ENCODE measurements around the gene TMCC1. TPM values are rescaled to one million over a fixed set of nuclear protein-coding genes. Genes with fewer than 3 reads are reported as not detected.
A peak's percentile ranks its signal among the peaks of the same experiment; 100 is the strongest.

TMCC1 gene
- total RNA-seq, 1 donor from 2014 or later = 36.9 TPM

DNA sequence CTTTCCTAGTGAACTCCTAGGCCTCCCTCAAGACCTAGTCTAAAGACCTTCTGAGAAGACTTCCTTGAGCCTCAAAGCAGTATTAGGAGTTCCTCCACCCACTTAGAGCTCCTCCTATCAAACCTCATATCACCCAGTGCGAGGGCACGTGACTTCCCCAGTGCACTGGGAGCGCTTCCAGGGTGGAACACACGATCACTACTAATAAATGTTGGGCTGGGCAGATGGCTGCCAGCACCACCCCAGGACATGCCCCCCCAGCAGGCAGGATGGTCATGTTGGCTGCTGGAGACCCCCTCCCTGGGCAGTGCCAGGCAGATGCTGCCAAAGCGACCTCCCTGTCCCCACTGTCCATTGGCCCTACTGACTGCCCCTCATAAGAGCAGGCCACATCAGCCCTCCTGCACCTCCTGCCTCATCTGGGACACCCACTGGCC is 278.6 kb downstream of the TMCC1 start:
- Mint-ChIP-seq H3K4me3 (no peak overlapping the region), H3K4me1 (peaks cover 25% of the 10 kb centered on the region), H3K9me3 (no peaks in the 10 kb centered on the region), H3K36me3 (ENCODE audit: low read depth) (no peaks in the 10 kb centered on the region), H3K27ac (ENCODE audit: unreplicated experiment) (no peak overlapping the region), H3K27me3 (ENCODE audit: low read depth) (no peaks in the 10 kb centered on the region)
- DNase-seq (ENCODE audit: low read depth, low spot score) = no peak
- no peak for TF ChIP-seq CTCF (conservative IDR thresholded peaks at IDR 0.05)

- DNase-seq (ENCODE audit: low read depth, low spot score) = no peak
- peak overlapping the region; percentile 71 for H3K27ac Mint-ChIP-seq (ENCODE audit: unreplicated experiment)
- H3K4me3 Mint-ChIP-seq = no peak overlapping the region
- peaks cover 3% of the 10 kb centered on the region for H3K27me3 Mint-ChIP-seq (ENCODE audit: low read depth)
- peaks cover 30% of the 10 kb centered on the region for H3K4me1 Mint-ChIP-seq
- no peaks in the 10 kb centered on the region for H3K9me3 Mint-ChIP-seq
- H3K36me3 Mint-ChIP-seq (ENCODE audit: low read depth) = no peaks in the 10 kb centered on the region
- no peak for TF ChIP-seq CTCF (conservative IDR thresholded peaks at IDR 0.05)
Measured at GRCh38 chr3:129614435-129614834, 279.1 kb downstream of the TMCC1 start.

- Mint-ChIP-seq H3K4me3 (no peak overlapping the region), H3K4me1 (peaks cover 33% of the 10 kb centered on the region), H3K27ac (ENCODE audit: unreplicated experiment) (no peak overlapping the region), H3K9me3 (no peaks in the 10 kb centered on the region), H3K36me3 (ENCODE audit: low read depth) (no peaks in the 10 kb centered on the region), H3K27me3 (ENCODE audit: low read depth) (peaks cover 9% of the 10 kb centered on the region)
- no peak for TF ChIP-seq CTCF (conservative IDR thresholded peaks at IDR 0.05)
- no peak for DNase-seq (ENCODE audit: low read depth, low spot score)
Measured at GRCh38 chr3:129613367-129613740, 280.2 kb downstream of the TMCC1 start.

DNA sequence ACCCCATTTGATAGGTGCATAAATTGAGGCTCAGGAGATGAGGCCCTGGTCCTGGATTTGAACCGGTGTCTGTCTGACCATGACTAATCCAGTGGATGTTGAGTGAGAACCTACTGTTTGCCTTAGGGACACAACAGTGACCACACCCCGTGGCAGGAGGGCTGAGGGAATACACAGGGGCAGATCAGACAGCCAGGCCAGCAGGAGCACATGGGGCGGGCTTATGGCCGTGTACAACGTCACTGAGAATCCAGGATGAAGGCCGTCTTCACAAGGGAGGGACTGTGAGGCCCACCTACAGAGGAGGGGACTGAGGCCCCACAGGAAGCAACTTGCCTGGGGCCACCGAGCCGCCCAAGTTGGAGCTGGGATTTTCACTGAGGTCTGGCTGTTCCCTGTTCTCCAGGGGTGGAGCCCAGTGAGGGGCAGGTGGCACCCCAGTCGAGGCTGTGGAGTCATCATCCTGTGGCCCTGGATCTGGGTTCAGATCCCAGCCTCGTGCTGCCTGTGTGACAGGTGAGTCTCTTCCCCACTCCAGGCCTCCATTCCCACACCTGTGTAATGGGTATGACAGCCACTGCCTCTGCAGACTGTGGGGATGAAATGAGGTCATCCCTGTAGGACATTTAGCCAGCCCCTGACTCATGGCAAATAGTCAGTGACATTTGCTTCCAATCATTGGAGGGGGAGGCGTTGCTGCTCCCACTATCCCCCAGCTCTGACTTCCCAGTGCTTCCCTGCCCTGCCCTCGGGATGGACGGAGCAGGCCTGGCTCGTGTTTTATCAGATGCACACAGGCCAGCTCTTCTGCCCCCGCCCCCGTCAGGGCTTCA is 280.8 kb downstream of the TMCC1 start:
- Mint-ChIP-seq H3K4me1 (peaks cover 33% of the 10 kb centered on the region), H3K27ac (ENCODE audit: unreplicated experiment) (no peak overlapping the region), H3K4me3 (no peak overlapping the region), H3K27me3 (ENCODE audit: low read depth) (peaks cover 12% of the 10 kb centered on the region), H3K36me3 (ENCODE audit: low read depth) (no peaks in the 10 kb centered on the region), H3K9me3 (no peaks in the 10 kb centered on the region)
- no peak for DNase-seq (ENCODE audit: low read depth, low spot score)
- TF ChIP-seq CTCF (conservative IDR thresholded peaks at IDR 0.05) = no peak

- no peak for TF ChIP-seq CTCF (conservative IDR thresholded peaks at IDR 0.05)
- Mint-ChIP-seq H3K4me3 (peak overlapping the region; percentile 23), H3K4me1 (peaks cover 38% of the 10 kb centered on the region), H3K36me3 (ENCODE audit: low read depth) (no peaks in the 10 kb centered on the region), H3K27me3 (ENCODE audit: low read depth) (peaks cover 17% of the 10 kb centered on the region), H3K27ac (ENCODE audit: unreplicated experiment) (no peak overlapping the region), H3K9me3 (no peaks in the 10 kb centered on the region)
- no peak for DNase-seq (ENCODE audit: low read depth, low spot score)
Measured at GRCh38 chr3:129611812-129612533, 281.5 kb downstream of the TMCC1 start.

Data from neural crest cell (in vitro differentiated cells).